A549 (cell line): ENCODE data around the gene SERINC3. TPM values are rescaled to one million over a fixed set of nuclear protein-coding genes. Genes with fewer than 3 reads are reported as not detected.
A peak's percentile ranks its signal among the peaks of the same experiment; 100 is the strongest.

Experiments
- ATAC-seq, 2 experiments: fragments of 200-7000 bp in 1 of 2; fragments of >200 bp in 1 of 2; cut with Nextera tagmentation in 1 of 2; cut with Tn5 transposase in 1 of 2; 3 replicates each; pipeline versions ENCODE4 v1.8.0 to v1.9.1; 2018 to 2020; ENCODE audit warnings: mild to moderate bottlenecking in 1 of 2, moderate library complexity in 1 of 2
- CTCF ChIA-PET: fragments of 300-600 bp; sonication (Branson Sonifier 250); formaldehyde crosslinking; extraction: SDS; loops from one replicate; lab custom pipeline; 2021; ENCODE audit warnings: antibody characterized with exemption, inconsistent platforms; lab: Yijun Ruan, JAX
- POLR2A ChIA-PET: fragments of 350-600 bp; formaldehyde crosslinking; extraction: SDS; loops from one replicate; lab custom pipeline; 2021; ENCODE audit warnings: antibody characterized with exemption, inconsistent platforms; lab: Yijun Ruan, JAX
- DNase-seq, 2 experiments: peaks; one replicate each; pipeline versions ENCODE4 v3.0.0 to v3.0.0-alpha.2; 2011 to 2016; ENCODE audit warnings: low read depth in 1 of 2, low spot score in 1 of 2
- FAIRE-seq: peaks from 2 replicates; lab custom pipeline; 2011; peaks lifted over from hg19 to GRCh38; lab: Jason Lieb, UNC
- H3K27ac ChIP-seq, 2 experiments: fragments of >200 bp; sonication (Bioruptor Twin); formaldehyde crosslinking; 3 replicates each; pipeline ENCODE4 v1.5.1; 2016 to 2017
- H3K4me1 ChIP-seq: fragments of >200 bp; sonication (Bioruptor Twin); formaldehyde crosslinking; 3 replicates; pipeline ENCODE4 v1.6.1; 2016
- H3K4me2 ChIP-seq: fragments of >200 bp; sonication (Bioruptor Twin); formaldehyde crosslinking; 3 replicates; pipeline ENCODE4 v1.6.1; 2016
- H3K4me3 ChIP-seq: fragments of >200 bp; sonication (Bioruptor Twin); formaldehyde crosslinking; 3 replicates; pipeline ENCODE4 v1.5.1; 2016
- H3K9me3 ChIP-seq: fragments of >200 bp; sonication (Bioruptor Twin); formaldehyde crosslinking; 3 replicates; pipeline ENCODE4 v1.6.1; 2016
- BHLHE40 ChIP-seq: IDR thresholded peaks from 2 replicates; pipeline ENCODE4 v1.6.1; 2012; ENCODE audit warnings: low read depth, low read length, inconsistent platforms
- CHD2 ChIP-seq: fragments of 150-350 bp; IDR thresholded peaks from 2 replicates; pipeline ENCODE4 v1.6.1; 2014; ENCODE audit warnings: low read length; ENCODE audit not compliant: partially characterized antibody
- CHD4 ChIP-seq: fragments of 200-600 bp; sonication (generic); IDR thresholded peaks from 2 replicates; pipeline ENCODE4 v1.6.1; 2016; ENCODE audit warnings: antibody characterized with exemption, mild to moderate bottlenecking, borderline replicate concordance
- EP300 ChIP-seq, 2 experiments: fragments of >200 bp; sonication (Bioruptor Twin); formaldehyde crosslinking; IDR thresholded peaks; 2 replicates in 1 of 2; 3 replicates in 1 of 2; pipeline ENCODE4 v1.6.1; 2016 to 2017
- HDAC2 ChIP-seq: fragments of 200-600 bp; sonication (generic); IDR thresholded peaks from 2 replicates; pipeline ENCODE4 v1.6.1; 2016
- HOXA7 ChIP-seq: fragments of 250-450 bp; sonication (Bioruptor Pico); IDR thresholded peaks from 2 replicates; pipeline ENCODE4 v1.5.0; 2020; ENCODE audit warnings: mild to moderate bottlenecking, moderate library complexity
- JUN ChIP-seq, 2 experiments: fragments of >200 bp; sonication (Bioruptor Twin); formaldehyde crosslinking; IDR thresholded peaks; 2 replicates in 1 of 2; 3 replicates in 1 of 2; pipeline ENCODE4 v1.6.1; 2016 to 2017
- KDM5A ChIP-seq: fragments of 200-600 bp; sonication (generic); IDR thresholded peaks from 2 replicates; pipeline ENCODE4 v1.6.1; 2016; ENCODE audit warnings: antibody characterized with exemption, mild to moderate bottlenecking
- MAFK ChIP-seq: fragments of 450-650 bp; IDR thresholded peaks from 2 replicates; pipeline ENCODE4 v1.6.1; 2014; ENCODE audit not compliant: partially characterized antibody
- NR3C1 ChIP-seq: fragments of >200 bp; sonication (Bioruptor Twin); formaldehyde crosslinking; IDR thresholded peaks from 3 replicates; pipeline ENCODE4 v1.6.1; 2017
- PHF8 ChIP-seq: fragments of 200-600 bp; sonication (generic); IDR thresholded peaks from 2 replicates; pipeline ENCODE4 v1.6.1; 2016; ENCODE audit warnings: low read depth, mild to moderate bottlenecking, antibody characterized with exemption, moderate library complexity, borderline replicate concordance
- RFX5 ChIP-seq: fragments of 450-650 bp; IDR thresholded peaks from 2 replicates; pipeline ENCODE4 v1.7.1; 2014; ENCODE audit warnings: antibody characterized with exemption, mild to moderate bottlenecking, moderate library complexity
- SMC3 ChIP-seq: fragments of >200 bp; sonication (Bioruptor Twin); formaldehyde crosslinking; IDR thresholded peaks from 3 replicates; pipeline ENCODE4 v1.6.1; 2018; ENCODE audit warnings: inconsistent platforms
- ZSCAN20 ChIP-seq: fragments of 250-450 bp; sonication (Bioruptor Pico); IDR thresholded peaks from 2 replicates; pipeline ENCODE4 v1.8.0; 2022; ENCODE audit warnings: mild to moderate bottlenecking, moderate library complexity
- WGBS: methylation state at CpG from one replicate; pipeline ENCODE4 v1.1.6; 2017; ENCODE audit errors: missing lambda C conversion rate; 5-methylcytosine and 5-hydroxymethylcytosine counted together
- polyA plus RNA-seq, 4 experiments: library from polyadenylated mRNA; depleted of rRNA in 3 of 4; stranded (reverse); fragments of >200 nt; fragmentation: RNase III in 1 of 4; extraction: RNeasy Plus Mini Kit Qiagen cat#74134 plus additional on column Dnase treatment in 1 of 4; gene quantifications; 2 replicates in 3 of 4; 3 replicates in 1 of 4; pipeline ENCODE4 v1.2.3, GENCODE V29; 2011 to 2017
- TF ChIP-seq, protein P1 (sequence below): IDR thresholded peaks from 2 replicates; pipeline ENCODE4 v1.6.1; 2012
- TF ChIP-seq, protein P2 (sequence below): fragments of >200 bp; sonication (Bioruptor Twin); formaldehyde crosslinking; IDR thresholded peaks from 3 replicates; pipeline ENCODE4 v1.5.1; 2016
- TF ChIP-seq, protein P3 (sequence below): fragments of 150-350 bp; IDR thresholded peaks from 2 replicates; pipeline ENCODE4 v1.6.1; 2014; ENCODE audit warnings: low read depth, mild to moderate bottlenecking, low read length
- TF ChIP-seq, protein P4 (sequence below): IDR thresholded peaks from 2 replicates; pipeline ENCODE4 v1.6.1; 2012; ENCODE audit warnings: low read depth, borderline replicate concordance
- TF ChIP-seq, protein P5 (sequence below): fragments of 200-600 bp; sonication (generic); IDR thresholded peaks from 2 replicates; pipeline ENCODE4 v1.6.1; 2016; ENCODE audit warnings: antibody characterized with exemption, mild to moderate bottlenecking, moderate library complexity

The SERINC3 gene
- polyA plus RNA-seq, 2 of the 4 experiments (the other 2 are of a cell fraction), result 62.9 to 159 TPM

- no peaks in the 10 kb centered on the region for H3K9me3 ChIP-seq
- FAIRE-seq, result no peak
- no peak overlapping the region for H3K4me3 ChIP-seq
- ChIA-PET POLR2A (no interaction called here), CTCF (interaction anchor here (0.8 to 2.5 kb wide), 4 partner anchors 8 to 290 kb away, joined by 3 to 5 read pairs (median 3); partner anchors contain the start of genes SERINC3 and TTPAL)
- no peak for ATAC-seq
- no peak overlapping the region for H3K27ac ChIP-seq
- TF ChIP-seq PHF8 (no peak), EP300 (IDR thresholded peaks at IDR 0.05) (no peak), JUN (IDR thresholded peaks at IDR 0.05) (no peak), SMC3 (no peak), CHD2 (no peak), HDAC2 (no peak), CHD4 (no peak), KDM5A (no peak), RFX5 (no peak), NR3C1 (no peak), ZSCAN20 (no peak), HOXA7 (CRISPR knock-in tag) (no peak)
- TF ChIP-seq, protein P1, sequence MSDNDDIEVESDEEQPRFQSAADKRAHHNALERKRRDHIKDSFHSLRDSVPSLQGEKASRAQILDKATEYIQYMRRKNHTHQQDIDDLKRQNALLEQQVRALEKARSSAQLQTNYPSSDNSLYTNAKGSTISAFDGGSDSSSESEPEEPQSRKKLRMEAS, result no peak
- TF ChIP-seq, protein P2, sequence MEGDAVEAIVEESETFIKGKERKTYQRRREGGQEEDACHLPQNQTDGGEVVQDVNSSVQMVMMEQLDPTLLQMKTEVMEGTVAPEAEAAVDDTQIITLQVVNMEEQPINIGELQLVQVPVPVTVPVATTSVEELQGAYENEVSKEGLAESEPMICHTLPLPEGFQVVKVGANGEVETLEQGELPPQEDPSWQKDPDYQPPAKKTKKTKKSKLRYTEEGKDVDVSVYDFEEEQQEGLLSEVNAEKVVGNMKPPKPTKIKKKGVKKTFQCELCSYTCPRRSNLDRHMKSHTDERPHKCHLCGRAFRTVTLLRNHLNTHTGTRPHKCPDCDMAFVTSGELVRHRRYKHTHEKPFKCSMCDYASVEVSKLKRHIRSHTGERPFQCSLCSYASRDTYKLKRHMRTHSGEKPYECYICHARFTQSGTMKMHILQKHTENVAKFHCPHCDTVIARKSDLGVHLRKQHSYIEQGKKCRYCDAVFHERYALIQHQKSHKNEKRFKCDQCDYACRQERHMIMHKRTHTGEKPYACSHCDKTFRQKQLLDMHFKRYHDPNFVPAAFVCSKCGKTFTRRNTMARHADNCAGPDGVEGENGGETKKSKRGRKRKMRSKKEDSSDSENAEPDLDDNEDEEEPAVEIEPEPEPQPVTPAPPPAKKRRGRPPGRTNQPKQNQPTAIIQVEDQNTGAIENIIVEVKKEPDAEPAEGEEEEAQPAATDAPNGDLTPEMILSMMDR, result no peak
- TF ChIP-seq, protein P3, sequence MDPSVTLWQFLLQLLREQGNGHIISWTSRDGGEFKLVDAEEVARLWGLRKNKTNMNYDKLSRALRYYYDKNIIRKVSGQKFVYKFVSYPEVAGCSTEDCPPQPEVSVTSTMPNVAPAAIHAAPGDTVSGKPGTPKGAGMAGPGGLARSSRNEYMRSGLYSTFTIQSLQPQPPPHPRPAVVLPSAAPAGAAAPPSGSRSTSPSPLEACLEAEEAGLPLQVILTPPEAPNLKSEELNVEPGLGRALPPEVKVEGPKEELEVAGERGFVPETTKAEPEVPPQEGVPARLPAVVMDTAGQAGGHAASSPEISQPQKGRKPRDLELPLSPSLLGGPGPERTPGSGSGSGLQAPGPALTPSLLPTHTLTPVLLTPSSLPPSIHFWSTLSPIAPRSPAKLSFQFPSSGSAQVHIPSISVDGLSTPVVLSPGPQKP, result no peak
- TF ChIP-seq, protein P4, sequence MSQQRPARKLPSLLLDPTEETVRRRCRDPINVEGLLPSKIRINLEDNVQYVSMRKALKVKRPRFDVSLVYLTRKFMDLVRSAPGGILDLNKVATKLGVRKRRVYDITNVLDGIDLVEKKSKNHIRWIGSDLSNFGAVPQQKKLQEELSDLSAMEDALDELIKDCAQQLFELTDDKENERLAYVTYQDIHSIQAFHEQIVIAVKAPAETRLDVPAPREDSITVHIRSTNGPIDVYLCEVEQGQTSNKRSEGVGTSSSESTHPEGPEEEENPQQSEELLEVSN, result no peak
- TF ChIP-seq, protein P5, sequence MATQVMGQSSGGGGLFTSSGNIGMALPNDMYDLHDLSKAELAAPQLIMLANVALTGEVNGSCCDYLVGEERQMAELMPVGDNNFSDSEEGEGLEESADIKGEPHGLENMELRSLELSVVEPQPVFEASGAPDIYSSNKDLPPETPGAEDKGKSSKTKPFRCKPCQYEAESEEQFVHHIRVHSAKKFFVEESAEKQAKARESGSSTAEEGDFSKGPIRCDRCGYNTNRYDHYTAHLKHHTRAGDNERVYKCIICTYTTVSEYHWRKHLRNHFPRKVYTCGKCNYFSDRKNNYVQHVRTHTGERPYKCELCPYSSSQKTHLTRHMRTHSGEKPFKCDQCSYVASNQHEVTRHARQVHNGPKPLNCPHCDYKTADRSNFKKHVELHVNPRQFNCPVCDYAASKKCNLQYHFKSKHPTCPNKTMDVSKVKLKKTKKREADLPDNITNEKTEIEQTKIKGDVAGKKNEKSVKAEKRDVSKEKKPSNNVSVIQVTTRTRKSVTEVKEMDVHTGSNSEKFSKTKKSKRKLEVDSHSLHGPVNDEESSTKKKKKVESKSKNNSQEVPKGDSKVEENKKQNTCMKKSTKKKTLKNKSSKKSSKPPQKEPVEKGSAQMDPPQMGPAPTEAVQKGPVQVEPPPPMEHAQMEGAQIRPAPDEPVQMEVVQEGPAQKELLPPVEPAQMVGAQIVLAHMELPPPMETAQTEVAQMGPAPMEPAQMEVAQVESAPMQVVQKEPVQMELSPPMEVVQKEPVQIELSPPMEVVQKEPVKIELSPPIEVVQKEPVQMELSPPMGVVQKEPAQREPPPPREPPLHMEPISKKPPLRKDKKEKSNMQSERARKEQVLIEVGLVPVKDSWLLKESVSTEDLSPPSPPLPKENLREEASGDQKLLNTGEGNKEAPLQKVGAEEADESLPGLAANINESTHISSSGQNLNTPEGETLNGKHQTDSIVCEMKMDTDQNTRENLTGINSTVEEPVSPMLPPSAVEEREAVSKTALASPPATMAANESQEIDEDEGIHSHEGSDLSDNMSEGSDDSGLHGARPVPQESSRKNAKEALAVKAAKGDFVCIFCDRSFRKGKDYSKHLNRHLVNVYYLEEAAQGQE, result no peak
- no peaks in the 10 kb centered on the region for H3K4me1 ChIP-seq
- no peak overlapping the region for H3K4me2 ChIP-seq
- 91% methylated on average over 6 of the region's 6 CpGs for WGBS
- no peak for DNase-seq
Measured at GRCh38 chr20:44504402-44505307, 17.2 kb downstream of the SERINC3 start.

GRCh38 chr20:44502968-44503367 lies 18.9 kb downstream of the SERINC3 start:
- POLR2A ChIA-PET, result no interaction called here
- Histone ChIP-seq H3K9me3 (no peaks in the 10 kb centered on the region), H3K4me3 (no peak overlapping the region), H3K4me2 (no peak overlapping the region), H3K27ac (no peak overlapping the region), H3K4me1 (peaks cover 1% of the 10 kb centered on the region)
- DNase-seq (no peak), FAIRE-seq (no peak), ATAC-seq (no peak)
- TF ChIP-seq MAFK (peak; percentile 58), BHLHE40 (no peak)
- CTCF ChIA-PET, result interaction anchor here (0.8 to 2.5 kb wide), 5 partner anchors 11 to 107 kb away, joined by 3 to 5 read pairs (median 4); partner anchors contain the start of genes SERINC3 and TTPAL
- WGBS, result 94% methylated on average over 1 of the region's 1 CpG
